ENCODE data around the gene SSNA1. TPM values are rescaled to one million over a fixed set of nuclear protein-coding genes. Genes with fewer than 3 reads are reported as not detected.

SSNA1 gene
- total and polyA plus RNA-seq, 2 experiments from 2014 or later: 82.2 to 128 TPM

GRCh38 chr9:137143459-137143858 lies 45.0 kb upstream of the SSNA1 start:
- Histone ChIP-seq H3K27ac (no peak overlapping the region), H3K4me1 (ENCODE audit: insufficient read depth) (no peaks in the 10 kb centered on the region), H3K9me2 (replicated peaks; ENCODE audit: insufficient read depth) (no peaks in the 10 kb centered on the region), H3K79me2 (no peaks in the 10 kb centered on the region), H3K4me2 (no peak overlapping the region), H4K20me1 (ENCODE audit: insufficient read depth, poor library complexity, severe bottlenecking) (no peaks in the 10 kb centered on the region), H3K36me3 (replicated peaks; ENCODE audit: insufficient read depth, low read depth) (no peaks in the 10 kb centered on the region), H2AFZ (no peak overlapping the region), H3K27me3 (peaks cover 47% of the 10 kb centered on the region), H3K4me3 (no peak overlapping the region), H3K9me3 (ENCODE audit: low read depth) (no peaks in the 10 kb centered on the region)
- no peak for DNase-seq (ENCODE audit: low spot score)
- TF ChIP-seq EZH2 (IDR thresholded peaks at IDR 0.05; ENCODE audit: borderline replicate concordance) (no peak), CTCF (IDR thresholded peaks at IDR 0.05; ENCODE audit: poor library complexity) (no peak)
- WGBS (ENCODE audit: low lambda C conversion rate, missing lambda C conversion rate): 85% methylated on average over 4 of the region's 4 CpGs

GRCh38 chr9:137145731-137146526 lies 42.5 kb upstream of the SSNA1 start:
- H3K4me3 ChIP-seq: no peak overlapping the region
- H3K27ac ChIP-seq: no peak overlapping the region
- WGBS (ENCODE audit: low lambda C conversion rate, missing lambda C conversion rate): 54% methylated on average over 20 of the region's 49 CpGs
- H3K79me2 ChIP-seq: no peaks in the 10 kb centered on the region
- H3K4me2 ChIP-seq: no peak overlapping the region
- no peaks in the 10 kb centered on the region for H3K9me3 ChIP-seq (ENCODE audit: low read depth)
- H2AFZ ChIP-seq: no peak overlapping the region
- H3K9me2 ChIP-seq (replicated peaks; ENCODE audit: insufficient read depth): no peaks in the 10 kb centered on the region
- no peaks in the 10 kb centered on the region for H3K36me3 ChIP-seq (replicated peaks; ENCODE audit: insufficient read depth, low read depth)
- DNase-seq (ENCODE audit: low spot score): no peak
- no peaks in the 10 kb centered on the region for H4K20me1 ChIP-seq (ENCODE audit: insufficient read depth, poor library complexity, severe bottlenecking)
- peaks cover 25% of the 10 kb centered on the region for H3K27me3 ChIP-seq
- TF ChIP-seq CTCF (IDR thresholded peaks at IDR 0.05; ENCODE audit: poor library complexity): no peak
- TF ChIP-seq EZH2phosphoT487 (IDR thresholded peaks at IDR 0.05; ENCODE audit: low read depth, severe bottlenecking, unreplicated experiment): no peak
- no peak for TF ChIP-seq EZH2 (IDR thresholded peaks at IDR 0.05; ENCODE audit: borderline replicate concordance)
- H3K4me1 ChIP-seq (ENCODE audit: insufficient read depth): no peaks in the 10 kb centered on the region

- Histone ChIP-seq H2AFZ (no peak overlapping the region), H3K4me3 (no peak overlapping the region), H3K79me2 (no peaks in the 10 kb centered on the region), H3K27me3 (peaks cover 19% of the 10 kb centered on the region), H3K4me2 (no peak overlapping the region), H3K9me2 (replicated peaks; ENCODE audit: insufficient read depth) (no peaks in the 10 kb centered on the region), H3K4me1 (ENCODE audit: insufficient read depth) (no peaks in the 10 kb centered on the region), H3K36me3 (replicated peaks; ENCODE audit: insufficient read depth, low read depth) (no peaks in the 10 kb centered on the region), H3K9me3 (ENCODE audit: low read depth) (no peaks in the 10 kb centered on the region), H4K20me1 (ENCODE audit: insufficient read depth, poor library complexity, severe bottlenecking) (no peaks in the 10 kb centered on the region), H3K27ac (no peak overlapping the region)
- TF ChIP-seq EZH2 (IDR thresholded peaks at IDR 0.05; ENCODE audit: borderline replicate concordance) (no peak), EZH2phosphoT487 (IDR thresholded peaks at IDR 0.05; ENCODE audit: low read depth, severe bottlenecking, unreplicated experiment) (no peak), CTCF (IDR thresholded peaks at IDR 0.05; ENCODE audit: poor library complexity) (no peak)
- DNase-seq (ENCODE audit: low spot score): no peak
- WGBS (ENCODE audit: low lambda C conversion rate, missing lambda C conversion rate): 62% methylated on average over 8 of the region's 9 CpGs
Measured at GRCh38 chr9:137146527-137146918, 42.0 kb upstream of the SSNA1 start.

All from hepatocyte (in vitro differentiated cells).